Breast epithelium (tissue), 4 donors: ENCODE data around the gene SLX4IP. TPM values are rescaled to one million over a fixed set of nuclear protein-coding genes. Genes with fewer than 3 reads are reported as not detected.

Source experiments
- DNase-seq, 2 donors: peaks; one replicate each; pipeline ENCODE4 v3.0.0-alpha.2; 2019; ENCODE audit warnings: low spot score in 2 of 2
- H3K27ac ChIP-seq, 2 donors: fragments of 200-600 bp; sonication (generic) in 1 of 2; one replicate each; pipeline ENCODE4 v1.5.1; 2016 to 2019; ENCODE audit warnings: mild to moderate bottlenecking in 1 of 2
- H3K27me3 ChIP-seq, 2 donors: fragments of 200-600 bp; sonication (generic) in 1 of 2; one replicate each; pipeline versions ENCODE4 v1.5.1 to v1.6.0; 2017 to 2019; ENCODE audit warnings: control low read depth in 1 of 2, mild to moderate bottlenecking in 1 of 2
- H3K36me3 ChIP-seq: fragments of 200-600 bp; one replicate; pipeline ENCODE4 v1.5.1; 2019
- H3K4me1 ChIP-seq, 2 donors: fragments of 200-600 bp; sonication (generic); one replicate each; pipeline ENCODE4 v1.5.1; 2016 to 2019; ENCODE audit warnings: control low read depth in 1 of 2
- H3K4me3 ChIP-seq, 3 donors: fragments of 200-600 bp; sonication (generic); 1 replicate in 2 of 3; 2 replicates in 1 of 3; pipeline ENCODE4 v1.5.1; 2016 to 2019; ENCODE audit warnings: mild to moderate bottlenecking in 3 of 3, moderate library complexity in 2 of 3
- H3K9me3 ChIP-seq, 2 donors: fragments of 200-600 bp; sonication (generic) in 1 of 2; one replicate each; pipeline ENCODE4 v1.5.1; 2016 to 2019; ENCODE audit warnings: control low read depth in 1 of 2
- CTCF ChIP-seq, 3 donors: fragments of 450-650 bp; IDR thresholded peaks; one replicate each; pipeline ENCODE4 v1.5.1; 2016 to 2017; ENCODE audit warnings: antibody characterized with exemption in 3 of 3, mild to moderate bottlenecking in 3 of 3, moderate library complexity in 3 of 3
- POLR2A ChIP-seq: fragments of 450-650 bp; IDR thresholded peaks from one replicate; pipeline ENCODE4 v1.6.1; 2016; ENCODE audit warnings: antibody characterized with exemption, mild to moderate bottlenecking, moderate library complexity
- POLR2AphosphoS5 ChIP-seq, 3 donors: sonication (generic); formaldehyde crosslinking; IDR thresholded peaks; one replicate each; pipeline ENCODE4 v1.6.1; 2017; ENCODE audit warnings: antibody characterized with exemption in 3 of 3
- intact Hi-C: fragments of 100-400 bp; cut with DNase I; formaldehyde crosslinking; loops from one replicate; pipeline ENCODE4 v1.15.1; 2023; ENCODE audit warnings: low total_unique reads
- total RNA-seq, 3 donors: library from RNA; depleted of rRNA; stranded (reverse); fragments of >200 nt; gene quantifications; one replicate each; pipeline ENCODE4 v1.1.0, GENCODE V29; 2016

Gene SLX4IP
- total RNA-seq, 3 donors from 2014 or later, result 4.2 to 6.9 (median 5.9) TPM

GRCh38 chr20:10578607-10579006 is 143.5 kb downstream of the SLX4IP start:
- no peaks in the 10 kb centered on the region for H3K36me3 ChIP-seq
- no peak for TF ChIP-seq CTCF (IDR thresholded peaks at IDR 0.05)
- no peak for TF ChIP-seq POLR2AphosphoS5 (IDR thresholded peaks at IDR 0.05)
- TF ChIP-seq POLR2A, result no peak
- no peaks in the 10 kb centered on the region for H3K27me3 ChIP-seq
- intact Hi-C loops, result no loop called here
- no peak overlapping the region for H3K4me3 ChIP-seq
- no peak overlapping the region for H3K27ac ChIP-seq
- no peak for DNase-seq
- H3K9me3 ChIP-seq, result no peaks in the 10 kb centered on the region
- no peaks in the 10 kb centered on the region for H3K4me1 ChIP-seq

- TF ChIP-seq POLR2AphosphoS5 (IDR thresholded peaks at IDR 0.05), result no peak
- TF ChIP-seq POLR2A, result no peak
- TF ChIP-seq CTCF (IDR thresholded peaks at IDR 0.05), result no peak
These were observed 144.8 kb downstream of the SLX4IP start for GRCh38 chr20:10579942-10580341.

GRCh38 chr20:10580700-10581099 is 145.6 kb downstream of the SLX4IP start:
- no peak overlapping the region for H3K27ac ChIP-seq

More at GRCh38 chr20:10579942-10580341, 144.8 kb downstream of the SLX4IP start:
- intact Hi-C loops, result no loop called here
- Histone ChIP-seq H3K27me3 (no peaks in the 10 kb centered on the region), H3K36me3 (no peaks in the 10 kb centered on the region), H3K27ac (no peak overlapping the region), H3K4me1 (no peaks in the 10 kb centered on the region), H3K9me3 (no peaks in the 10 kb centered on the region), H3K4me3 (no peak overlapping the region)
- DNase-seq, result no peak

GRCh38 chr20:10581823-10582222 is 146.7 kb downstream of the SLX4IP start:
- no peaks in the 10 kb centered on the region for H3K36me3 ChIP-seq
- H3K4me1 ChIP-seq, result no peaks in the 10 kb centered on the region
- no peaks in the 10 kb centered on the region for H3K9me3 ChIP-seq
- no peak for DNase-seq
- no peak overlapping the region for H3K4me3 ChIP-seq
- intact Hi-C loops, result no loop called here
- no peak overlapping the region for H3K27ac ChIP-seq
- TF ChIP-seq POLR2AphosphoS5 (IDR thresholded peaks at IDR 0.05), result no peak
- TF ChIP-seq CTCF (IDR thresholded peaks at IDR 0.05), result no peak
- TF ChIP-seq POLR2A, result no peak
- H3K27me3 ChIP-seq, result no peaks in the 10 kb centered on the region

More at GRCh38 chr20:10580700-10581099, 145.6 kb downstream of the SLX4IP start:
- Histone ChIP-seq H3K4me1 (no peaks in the 10 kb centered on the region), H3K36me3 (no peaks in the 10 kb centered on the region), H3K4me3 (no peak overlapping the region), H3K27me3 (no peaks in the 10 kb centered on the region), H3K9me3 (no peaks in the 10 kb centered on the region)
- intact Hi-C loops, result no loop called here
- TF ChIP-seq CTCF (IDR thresholded peaks at IDR 0.05), result no peak
- TF ChIP-seq POLR2AphosphoS5 (IDR thresholded peaks at IDR 0.05), result no peak
- DNase-seq, result no peak

- DNase-seq, result no peak
- intact Hi-C loops, result no loop called here
- H3K27ac ChIP-seq, result no peak overlapping the region
- no peaks in the 10 kb centered on the region for H3K36me3 ChIP-seq
- H3K9me3 ChIP-seq, result no peaks in the 10 kb centered on the region
- no peaks in the 10 kb centered on the region for H3K27me3 ChIP-seq
- H3K4me3 ChIP-seq, result no peak overlapping the region
- H3K4me1 ChIP-seq, result no peaks in the 10 kb centered on the region
- TF ChIP-seq CTCF (IDR thresholded peaks at IDR 0.05) (no peak), POLR2A (no peak), POLR2AphosphoS5 (IDR thresholded peaks at IDR 0.05) (no peak)
These were observed 149.3 kb downstream of the SLX4IP start for GRCh38 chr20:10584371-10584770.
